Endometrial microvascular endothelial cells (primary cell): ENCODE measurements around the gene PKDREJ. TPM values are rescaled to one million over a fixed set of nuclear protein-coding genes. Genes with fewer than 3 reads are reported as not detected.

Experiments
- in situ Hi-C: cut with HindIII; loops from 2 replicates; pipeline ENCODE4 v1.10.0; 2017; ENCODE audit warnings: low sequenced_read_pairs, low pct_unique_long_range_greater_than_20kb; ENCODE audit errors: inconsistent ontology term
- total RNA-seq: library from RNA; depleted of rRNA; stranded (reverse); fragments of >200 nt; gene quantifications from one replicate; pipeline ENCODE4 v1.2.3, GENCODE V29; 2015; ENCODE audit errors: inconsistent ontology term

PKDREJ gene
- total RNA-seq, 1 donor from 2014 or later = not detected

DNA sequence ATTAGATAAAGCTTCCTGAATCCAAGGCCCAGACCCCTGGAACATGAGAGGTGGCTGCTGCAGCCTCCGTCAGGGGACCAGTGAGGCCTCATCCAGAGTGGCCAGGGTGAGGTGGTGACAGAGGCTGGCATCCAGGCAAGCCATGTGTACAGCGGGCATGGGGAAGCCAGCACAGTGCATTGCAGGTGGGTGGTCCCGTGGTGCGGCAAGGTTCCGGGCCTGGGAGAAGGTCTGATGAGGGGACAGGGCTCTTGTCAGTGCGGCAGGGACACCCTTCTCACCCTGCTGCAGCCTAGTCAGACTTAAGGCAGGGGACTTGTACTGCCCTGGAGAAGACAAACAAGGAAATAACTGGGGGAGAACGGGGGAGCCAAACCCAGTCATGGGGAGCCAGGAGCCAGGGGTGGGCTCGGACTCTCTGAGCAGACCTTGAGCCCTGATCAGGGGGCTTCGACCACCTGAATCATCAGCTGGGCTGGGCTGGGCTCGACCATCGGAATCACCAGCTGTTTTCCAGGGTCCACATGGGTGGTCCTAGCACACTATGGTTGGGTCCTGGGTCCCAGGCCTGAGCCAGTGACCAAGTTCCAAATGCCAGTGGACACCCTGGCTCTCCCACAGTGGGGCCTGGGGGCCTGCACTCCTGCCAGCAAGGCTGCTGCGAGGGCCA is 9.8 kb upstream of the PKDREJ start:
- in situ Hi-C loops = loop anchor here (25.0 kb wide), 1 partner anchor 136 kb away; no protein-coding TSS in a partner anchor

DNA sequence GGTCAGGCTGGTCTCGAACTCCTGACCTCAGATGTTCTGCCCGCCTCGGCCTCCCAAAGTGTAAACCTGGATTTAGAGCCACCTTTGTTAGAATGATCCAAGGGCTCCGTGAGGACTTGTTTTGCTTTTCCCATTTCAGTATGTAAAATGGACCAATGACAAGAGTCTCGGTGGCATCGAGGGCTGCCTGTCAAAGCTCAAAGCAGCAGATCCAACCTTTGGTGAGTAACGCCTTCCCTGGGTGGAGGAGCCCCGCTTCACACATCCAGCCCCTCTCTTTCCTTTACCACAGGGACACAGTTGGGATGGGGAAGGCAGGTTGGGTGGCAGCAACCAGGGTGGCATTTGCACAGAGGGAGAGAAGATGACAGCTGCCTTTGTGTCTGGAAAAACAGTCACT is 9.1 kb upstream of the PKDREJ start:
- in situ Hi-C loops = loop anchor here (25.0 kb wide), 1 partner anchor 135 kb away; no protein-coding TSS in a partner anchor

DNA sequence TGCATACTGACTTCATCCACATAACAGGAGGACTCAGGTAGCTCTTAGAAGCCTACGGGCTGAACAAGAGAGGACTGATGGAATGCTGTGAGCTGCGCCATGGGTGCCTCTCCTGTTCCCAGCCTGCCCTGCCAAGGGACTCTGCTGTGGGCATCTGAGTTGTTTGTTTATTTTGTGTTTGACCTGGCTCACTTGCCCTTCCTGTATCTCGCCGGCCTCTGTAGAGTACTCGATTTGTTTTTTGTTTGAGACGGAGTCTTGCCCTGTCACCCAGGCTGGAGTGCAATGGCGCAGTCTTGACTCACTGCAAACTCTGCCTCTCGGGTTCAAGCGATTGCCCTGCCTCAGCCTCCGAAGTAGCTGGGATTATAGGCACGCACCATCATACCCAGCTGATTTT is 6.4 kb upstream of the PKDREJ start:
- in situ Hi-C loops = loop anchor here (25.0 kb wide), 1 partner anchor 132 kb away; no protein-coding TSS in a partner anchor

DNA sequence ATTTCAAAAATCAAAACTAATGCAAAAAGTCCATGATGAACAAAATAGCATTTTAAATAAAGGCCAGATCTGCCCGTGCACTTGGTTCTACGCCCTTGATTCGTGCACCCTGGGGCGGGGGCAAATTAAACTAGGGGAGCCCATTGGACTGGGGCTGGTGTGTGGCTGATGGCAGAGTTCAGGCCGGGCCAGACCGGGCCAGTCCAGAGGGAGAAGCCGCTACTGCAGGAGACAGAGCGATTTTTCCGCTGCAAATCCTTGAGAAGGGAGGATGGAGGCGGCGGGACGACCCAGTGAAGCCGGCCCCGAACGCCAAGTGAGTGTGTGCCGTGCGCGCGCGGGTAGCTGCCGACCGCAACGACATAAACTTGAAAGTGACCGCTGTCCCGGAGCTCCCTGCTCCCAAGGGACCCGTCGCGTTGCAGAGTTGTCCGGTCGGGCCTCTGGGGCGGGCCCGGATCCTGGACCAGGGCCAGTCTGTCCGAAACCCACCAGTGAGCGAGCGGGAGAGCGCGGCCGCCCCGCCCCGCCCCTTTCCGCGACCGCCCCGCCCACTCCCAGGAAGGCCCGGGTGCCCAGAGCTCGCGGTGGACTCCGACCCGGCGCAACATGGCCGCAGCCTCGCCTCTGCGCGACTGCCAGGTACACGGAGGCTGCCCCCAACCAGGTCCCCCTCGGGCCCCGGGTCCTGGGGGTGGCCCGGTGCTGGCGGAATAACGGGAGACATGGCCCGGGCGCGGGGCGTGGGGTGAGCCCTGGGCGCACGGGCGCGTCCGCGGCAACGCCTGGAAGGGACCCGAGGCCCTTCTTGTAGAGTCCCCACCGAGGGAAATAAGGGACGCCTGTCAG is 4.5 kb upstream of the PKDREJ start, which contains the start of gene TTC38:
Gene TTC38, plus strand, starts transcription at position 578 of the 849 bp plus-strand sequence. Its CDS starts 32 bp downstream, at position 610.
- in situ Hi-C loops = loop anchor here (25.0 kb wide), 1 partner anchor 130 kb away; no protein-coding TSS in a partner anchor

DNA sequence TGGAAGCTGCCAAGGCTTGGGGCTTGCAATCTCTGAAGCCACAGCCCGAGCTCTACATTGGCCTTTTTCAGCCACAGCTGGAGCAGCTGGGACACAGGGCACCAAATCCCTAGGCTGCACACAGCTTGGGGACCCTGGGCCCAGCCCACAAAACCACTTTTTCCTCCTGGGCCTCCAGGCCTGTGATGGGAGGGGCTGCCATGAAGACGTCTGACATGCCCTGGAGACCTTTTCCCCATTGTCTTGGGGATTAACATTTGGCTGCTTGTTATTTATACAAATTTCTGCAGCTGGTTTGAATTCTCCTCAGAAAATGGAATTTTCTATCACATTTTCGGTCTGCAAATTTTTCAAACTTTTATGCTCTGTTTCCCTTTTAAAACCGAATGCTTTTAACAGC is 2.5 kb upstream of the PKDREJ start:
- in situ Hi-C loops = loop anchor here (25.0 kb wide), 1 partner anchor 128 kb away; no protein-coding TSS in a partner anchor

DNA sequence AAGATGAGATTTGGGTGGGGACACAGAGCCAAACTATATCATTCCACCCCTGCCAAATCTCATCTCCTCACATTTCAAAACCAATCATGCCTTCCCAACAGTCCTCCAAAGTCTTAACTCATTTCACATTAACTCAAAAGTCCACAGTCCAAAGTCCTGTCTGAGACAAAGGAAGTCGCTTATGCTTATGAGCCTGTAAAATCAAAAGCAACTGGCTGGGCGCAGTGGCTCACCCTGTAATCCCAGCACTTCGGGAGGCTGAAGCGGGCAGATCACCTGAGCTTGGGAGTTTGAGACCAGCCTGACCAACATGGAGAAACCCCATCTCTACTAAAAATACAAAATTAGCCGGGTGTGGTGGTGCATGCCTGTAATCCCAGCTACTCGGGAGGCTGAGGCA is 1.4 kb upstream of the PKDREJ start:
- in situ Hi-C loops = loop anchor here (25.0 kb wide), 1 partner anchor 127 kb away; no protein-coding TSS in a partner anchor

DNA sequence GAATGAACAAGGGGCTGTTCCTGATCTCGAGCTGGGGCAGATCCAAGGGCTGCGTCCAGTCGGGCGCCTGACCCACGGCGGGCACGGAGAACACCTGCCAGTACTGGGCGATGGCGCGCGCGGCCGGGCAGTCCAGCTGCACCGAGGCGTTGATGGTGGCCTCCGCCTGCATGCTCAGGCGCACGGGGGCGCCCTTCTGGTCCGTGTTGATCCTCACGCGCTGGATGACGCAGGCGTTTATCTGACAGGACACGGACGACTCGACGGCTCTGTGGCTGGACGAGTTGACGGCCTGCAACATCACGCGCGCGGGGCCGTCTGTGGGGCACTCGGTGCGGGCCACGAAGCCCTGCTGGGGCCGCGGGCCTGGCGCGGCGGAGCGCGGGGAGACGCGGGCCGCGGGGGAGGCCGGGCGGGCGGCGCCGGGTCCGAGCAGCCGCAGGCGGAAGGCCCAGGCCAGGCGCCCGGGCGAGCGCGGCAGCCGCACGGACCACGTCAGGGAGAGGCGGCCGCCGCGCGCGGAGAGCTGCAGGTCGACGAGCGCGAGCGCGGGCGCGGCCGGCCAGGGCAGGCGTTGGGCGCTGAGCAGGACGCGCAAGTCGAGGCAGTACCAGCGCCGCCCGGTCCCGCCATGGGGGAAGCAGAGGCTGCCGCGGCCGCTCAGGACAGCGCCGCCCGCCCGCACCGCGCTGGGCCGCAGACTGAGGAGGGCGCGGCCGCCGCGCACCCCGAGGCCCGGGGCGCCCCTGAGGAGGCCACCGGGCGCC is 511 bp downstream of the PKDREJ start:
- in situ Hi-C loops = loop anchor here (25.0 kb wide), 1 partner anchor 125 kb away; no protein-coding TSS in a partner anchor

DNA sequence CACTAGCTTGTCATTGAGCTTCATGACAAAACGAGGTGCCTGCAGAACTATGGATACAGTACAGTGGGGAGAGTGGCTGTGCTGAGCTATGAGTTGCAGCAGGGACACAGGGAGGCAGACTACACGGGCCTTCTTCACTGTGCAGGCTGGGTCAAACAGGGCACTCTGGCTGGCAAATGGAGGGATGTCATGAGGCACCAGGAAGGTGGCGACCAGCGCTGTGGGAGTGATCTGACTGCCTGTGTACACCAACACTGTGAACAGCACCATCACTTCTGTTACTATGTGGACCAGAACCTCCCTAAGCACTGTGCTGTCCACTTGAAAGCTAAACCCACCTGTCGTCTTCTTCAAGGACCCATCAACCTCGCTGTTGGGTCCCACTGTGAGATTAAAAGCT is 3.1 kb downstream of the PKDREJ start:
- in situ Hi-C loops = loop anchor here (25.0 kb wide), 1 partner anchor 123 kb away; no protein-coding TSS in a partner anchor

DNA sequence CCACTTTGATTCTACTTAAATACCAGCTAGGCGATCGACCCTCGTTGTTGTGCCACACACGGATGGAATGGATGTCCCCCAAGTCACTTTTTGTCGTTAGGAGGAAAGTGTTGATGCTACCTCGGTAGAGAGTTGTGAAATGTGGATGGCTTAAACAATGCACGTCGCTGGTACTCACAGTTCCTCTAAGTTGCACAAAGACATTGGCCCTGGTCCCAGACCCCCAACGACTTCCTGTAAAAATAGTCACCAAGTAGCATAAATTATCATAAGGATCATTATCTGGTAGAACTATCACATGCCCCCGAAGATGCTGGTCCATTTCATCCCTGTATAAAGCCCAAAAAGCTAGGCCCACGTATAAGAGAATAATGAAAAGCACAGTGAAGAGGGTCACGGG is 3.8 kb downstream of the PKDREJ start:
- in situ Hi-C loops = loop anchor here (25.0 kb wide), 1 partner anchor 122 kb away; no protein-coding TSS in a partner anchor

DNA sequence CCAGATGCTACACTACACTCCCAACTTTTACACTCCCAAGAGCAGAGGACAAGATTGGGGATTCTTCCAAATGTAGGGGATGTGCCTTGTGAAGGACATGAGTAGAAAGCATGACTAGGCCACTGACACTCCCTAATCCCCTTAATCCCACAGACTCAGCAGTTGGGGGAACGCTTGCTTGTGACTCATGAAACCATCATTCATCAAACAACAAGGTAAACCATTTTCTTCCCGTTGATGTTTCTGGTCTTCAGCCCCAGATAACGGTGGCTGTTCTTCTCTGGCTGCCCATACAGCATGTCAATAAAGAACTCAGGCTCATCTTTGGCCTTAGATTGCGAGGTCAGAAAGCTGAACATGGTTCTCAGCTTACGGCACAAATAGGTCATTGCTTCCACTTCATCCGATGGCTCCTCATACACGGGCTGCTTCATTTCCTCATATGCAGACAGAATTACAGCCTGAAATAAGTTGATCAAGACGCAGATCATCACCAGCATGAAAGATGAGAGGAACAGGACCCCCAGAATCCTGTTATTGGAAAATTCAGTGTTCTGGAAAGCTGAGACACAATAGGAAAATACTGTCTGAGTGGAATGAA is 6.7 kb downstream of the PKDREJ start:
- in situ Hi-C loops = loop anchor here (25.0 kb wide), 1 partner anchor 119 kb away; no protein-coding TSS in a partner anchor

DNA sequence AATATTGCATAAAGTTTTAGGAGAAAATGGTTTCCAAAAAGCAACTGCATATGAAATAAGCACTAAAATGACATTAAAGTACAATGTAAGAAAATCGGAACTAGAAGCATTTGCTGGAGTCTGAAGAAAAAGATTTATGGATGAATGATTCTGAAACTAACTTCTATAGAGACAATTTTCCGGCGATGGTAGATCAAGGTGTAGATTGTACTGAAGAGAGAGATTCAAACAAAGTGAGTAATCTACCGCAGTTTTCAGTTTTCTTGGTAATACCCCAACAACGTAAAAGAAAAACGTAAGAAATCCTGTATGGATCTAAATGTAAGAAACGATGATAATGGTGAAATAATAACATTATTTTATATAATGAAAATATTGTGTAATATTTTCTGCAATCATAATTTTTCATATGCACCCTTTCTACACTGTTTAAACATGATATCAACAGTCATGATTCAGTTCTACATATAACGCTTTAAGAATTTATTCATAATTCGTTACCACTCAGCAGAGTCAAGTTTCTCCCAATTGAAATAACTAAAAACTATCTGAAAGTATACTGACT is 11.2 kb downstream of the PKDREJ start:
- in situ Hi-C loops = loop anchor here (25.0 kb wide), 1 partner anchor 115 kb away; no protein-coding TSS in a partner anchor

DNA sequence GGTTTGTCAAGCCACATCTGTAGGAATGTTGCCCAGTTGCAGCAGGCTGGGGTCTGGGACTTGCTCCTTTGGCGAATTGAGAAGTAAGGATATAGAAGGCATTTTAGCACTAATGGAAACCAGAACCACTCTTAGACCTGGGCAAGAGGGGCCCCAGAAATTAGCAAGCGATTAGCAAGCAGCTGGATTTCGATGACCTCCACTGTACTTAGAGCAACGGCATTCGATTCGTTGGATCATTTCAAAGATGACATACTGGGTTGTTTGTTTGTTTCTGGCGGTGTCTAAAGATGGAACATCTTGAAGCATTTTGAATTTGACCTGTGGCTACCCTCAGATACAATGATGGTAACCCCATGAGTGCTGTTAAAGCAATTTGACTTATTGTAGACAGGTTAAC is 11.9 kb downstream of the PKDREJ start:
- in situ Hi-C loops = loop anchor here (25.0 kb wide), 1 partner anchor 114 kb away; no protein-coding TSS in a partner anchor

DNA sequence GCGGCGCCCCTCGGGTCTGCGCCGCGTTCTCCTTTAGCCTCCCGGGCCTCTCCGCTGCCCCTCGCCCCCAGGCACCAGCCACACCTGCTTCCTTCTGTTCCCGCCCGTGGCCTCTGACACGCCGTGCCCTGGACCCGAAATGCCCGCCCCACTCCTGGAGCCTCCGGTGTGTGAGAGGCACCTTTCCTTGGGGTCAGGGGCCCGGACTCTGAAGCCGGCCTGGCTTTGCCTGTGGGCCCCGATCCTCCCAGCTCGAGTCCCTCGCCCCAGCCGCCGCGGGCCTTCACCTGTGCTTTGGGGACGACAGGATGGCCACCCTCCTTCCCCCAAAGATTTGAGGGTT is 12.4 kb downstream of the PKDREJ start:
- in situ Hi-C loops = loop anchor here (25.0 kb wide), 1 partner anchor 113 kb away; no protein-coding TSS in a partner anchor

DNA sequence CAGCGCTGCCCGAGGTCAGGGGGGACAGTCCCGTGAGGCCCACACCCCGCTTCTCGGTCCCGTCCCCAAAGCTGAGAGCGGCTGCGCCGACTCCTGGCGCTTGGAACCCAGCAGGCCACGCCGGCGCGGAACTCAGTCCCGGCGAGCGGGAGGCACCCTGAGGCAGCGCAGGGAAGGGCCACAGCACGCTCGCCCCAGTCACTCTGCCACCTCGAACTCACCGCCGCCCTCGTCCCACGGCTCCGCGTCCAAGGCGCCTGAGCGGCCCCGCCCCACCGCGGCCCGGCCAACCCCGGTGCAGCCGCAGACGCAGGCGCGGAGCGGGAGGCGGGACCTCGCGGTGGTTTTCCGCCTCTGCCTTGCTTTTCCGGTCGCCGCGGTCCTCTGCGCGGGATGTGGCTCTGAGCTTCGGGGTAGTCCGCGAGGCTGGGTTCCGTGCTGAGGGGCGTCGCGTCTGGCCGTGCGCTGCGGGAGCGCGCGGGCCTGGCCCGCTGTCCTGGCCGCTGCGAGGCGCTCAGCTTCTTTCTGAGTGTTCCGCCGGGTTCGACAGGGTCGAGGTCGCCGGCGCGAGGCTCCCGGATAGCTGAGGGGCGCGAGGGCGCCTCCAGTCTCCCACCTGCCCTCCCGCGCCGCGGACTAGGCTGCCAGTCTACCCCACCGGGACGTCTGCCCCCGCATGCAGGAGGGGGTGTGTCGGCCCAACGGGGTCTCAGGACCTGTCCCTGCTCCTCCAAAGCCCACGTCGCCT is 12.9 kb downstream of the PKDREJ start, which contains the start of gene CDPF1:
Gene CDPF1, minus strand, starts transcription at position 259 of the 748 bp plus-strand sequence. CDS start 2,009 bp downstream, outside the sequence.
- in situ Hi-C loops = loop anchor here (25.0 kb wide), 1 partner anchor 113 kb away; no protein-coding TSS in a partner anchor

DNA sequence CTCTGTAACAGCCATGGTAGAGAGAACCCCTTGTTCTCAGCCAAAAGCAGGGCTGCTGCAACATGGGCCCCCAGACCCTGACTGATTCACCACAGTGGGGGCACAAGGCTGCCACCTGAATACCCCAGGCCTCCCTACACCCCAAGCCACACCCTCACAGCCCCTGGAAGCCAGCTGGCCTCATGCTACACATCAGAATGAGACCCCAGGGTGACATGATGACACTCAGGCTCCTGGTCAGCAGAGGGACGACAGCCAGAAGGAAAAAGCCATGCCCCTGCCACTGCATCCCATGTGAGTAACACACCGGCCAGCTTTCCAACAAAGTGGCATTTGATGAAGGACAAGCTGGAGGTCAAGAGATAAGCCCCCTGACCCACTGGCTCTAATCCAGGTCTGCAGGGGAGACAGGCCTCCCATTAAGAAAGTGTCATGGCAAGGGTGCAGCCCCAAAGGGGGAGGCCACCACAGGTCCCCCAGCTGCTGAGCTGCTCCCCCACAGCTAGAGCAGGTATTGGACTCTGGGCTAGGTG is 15.6 kb downstream of the PKDREJ start:
- in situ Hi-C loops = no loop called here

DNA sequence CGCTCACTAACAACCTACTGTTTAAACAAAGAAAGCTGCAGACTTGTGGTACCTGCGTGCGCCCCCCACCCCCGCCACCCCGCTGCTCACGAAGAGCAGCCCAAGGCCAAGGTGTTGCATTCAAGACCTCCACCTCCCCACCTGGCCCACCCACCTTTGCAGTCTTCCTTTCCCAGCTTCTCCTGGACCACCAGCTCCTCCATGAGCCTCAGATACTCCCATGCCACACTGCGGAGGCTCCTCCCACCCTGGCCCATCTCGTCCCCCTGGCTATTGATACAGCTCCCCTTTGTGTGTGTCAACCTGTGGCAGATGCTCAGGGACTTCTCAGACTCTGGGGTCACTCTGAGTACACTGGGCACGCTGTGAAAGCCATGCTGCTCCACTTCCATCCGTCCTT is 17.0 kb downstream of the PKDREJ start:
- in situ Hi-C loops = no loop called here

DNA sequence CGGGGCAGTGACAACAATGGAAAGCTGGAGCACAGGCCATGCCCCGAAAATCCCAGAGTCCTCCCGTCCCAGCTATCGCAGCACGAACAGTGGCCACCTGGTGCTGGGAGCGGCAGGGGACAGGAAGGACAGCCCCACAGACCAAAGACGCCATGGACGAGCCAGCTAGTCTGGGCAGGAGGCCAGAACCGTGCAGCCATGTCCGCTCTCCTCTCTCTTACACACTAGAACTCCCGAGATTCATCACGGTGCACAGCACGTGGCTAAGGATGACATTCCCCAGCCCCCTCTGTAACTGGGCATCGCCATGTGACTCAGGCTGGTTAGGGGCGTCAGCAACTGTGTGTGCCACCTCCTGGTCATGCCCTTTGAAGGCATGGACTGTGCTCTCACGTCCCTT is 17.6 kb downstream of the PKDREJ start:
- in situ Hi-C loops = no loop called here
